Peyer's patch (tissue), 4 donors: ENCODE results near the gene POMT1. TPM values are rescaled to one million over a fixed set of nuclear protein-coding genes. Genes with fewer than 3 reads are reported as not detected.
"Not testable (repeated sequence)": the region's sequence is repeated elsewhere in the genome, so short reads cannot be mapped to it uniquely, and the experiment has no call there.

Source experiments
- DNase-seq, 3 donors: peaks; one replicate each; pipeline ENCODE4 v3.0.0-alpha.2; 2017 to 2019
- H3K27ac ChIP-seq, 4 donors: fragments of 200-600 bp; sonication (generic); one replicate each; pipeline ENCODE4 v1.5.1; 2016 to 2019
- H3K27me3 ChIP-seq, 2 donors: fragments of 200-600 bp; sonication (generic); one replicate each; pipeline ENCODE4 v1.5.1; 2019
- H3K36me3 ChIP-seq, 3 donors: fragments of 200-600 bp; sonication (generic); one replicate each; pipeline ENCODE4 v1.5.1; 2016 to 2019
- H3K4me1 ChIP-seq, 4 donors: fragments of 200-600 bp; sonication (generic); one replicate each; pipeline ENCODE4 v1.5.1; 2016 to 2019
- H3K4me3 ChIP-seq, 4 donors: fragments of 200-600 bp; sonication (generic); 1 replicate in 3 of 4; 2 replicates in 1 of 4; pipeline ENCODE4 v1.5.1; 2016 to 2019; ENCODE audit warnings: mild to moderate bottlenecking in 1 of 4
- H3K9me3 ChIP-seq, 4 donors: fragments of 200-600 bp; sonication (generic); one replicate each; pipeline ENCODE4 v1.5.1; 2016 to 2019; ENCODE audit warnings: mild to moderate bottlenecking in 1 of 4
- CTCF ChIP-seq, 6 experiments: fragments of 450-650 bp in 4 of 6; fragments of 200-600 bp in 2 of 6; sonication (generic) in 1 of 6; IDR thresholded peaks; one replicate each; pipeline ENCODE4 v1.5.1; 2017 to 2019; ENCODE audit warnings: antibody characterized with exemption in 6 of 6, mild to moderate bottlenecking in 3 of 6, moderate library complexity in 1 of 6
- POLR2A ChIP-seq, 2 donors: fragments of 450-650 bp; IDR thresholded peaks; one replicate each; pipeline ENCODE4 v1.5.1; 2017; ENCODE audit warnings: antibody characterized with exemption in 2 of 2, mild to moderate bottlenecking in 2 of 2, moderate library complexity in 2 of 2
- total RNA-seq, 4 donors: library from RNA; depleted of rRNA; stranded (reverse); fragments of >200 nt; gene quantifications; one replicate each; pipeline ENCODE4 v1.1.0, GENCODE V29; 2016

The POMT1 gene
- total RNA-seq: 10 to 100 TPM; 37.1 to 94.8 (median 46.1) TPM

- Histone ChIP-seq H3K27ac (peak within 1 kb of the TSS; percentile 39 to 82 (median 72)), H3K36me3 (peaks cover 0 to 21% (median 0%) of the 10 kb centered on the region in 3 donors), H3K27me3 (no peaks in the 10 kb centered on the region), H3K9me3 (no peaks in the 10 kb centered on the region), H3K4me3 (peak within 1 kb of the TSS; percentile 73 to 92 (median 84)), H3K4me1 (peaks cover 0 to 29% (median 2%) of the 10 kb centered on the region in 4 donors)
- peak in 1 of 2 donors; percentile 57 for TF ChIP-seq POLR2A (IDR thresholded peaks at IDR 0.05)
- peak in 2 of 6 experiments; percentile 3 for TF ChIP-seq CTCF (IDR thresholded peaks at IDR 0.05)
- peak; percentile 82 to 93 (median 90) for DNase-seq
Observed at GRCh38 chr9:131502781-131503625, at the start of gene POMT1. POMT1 (plus strand) TSS chr9:131502918; CDS start chr9:131504219, 1,301 bp downstream.

- Histone ChIP-seq H3K27ac (no peak overlapping the region), H3K4me1 (no peaks in the 10 kb centered on the region), H3K27me3 (no peaks in the 10 kb centered on the region), H3K9me3 (no peaks in the 10 kb centered on the region), H3K36me3 (peaks cover 0 to 85% (median 2%) of the 10 kb centered on the region in 3 donors), H3K4me3 (no peak overlapping the region)
- peak in 1 of 3 donors; percentile 9 for DNase-seq
- no peak for TF ChIP-seq POLR2A (IDR thresholded peaks at IDR 0.05)
- no peak for TF ChIP-seq CTCF (IDR thresholded peaks at IDR 0.05)
Observed at GRCh38 chr9:131454028-131454427, 48.7 kb upstream of the POMT1 start.

- peaks cover 0 to 88% (median 6%) of the 10 kb centered on the region in 3 donors for H3K36me3 ChIP-seq
- H3K4me1 ChIP-seq, H3K4me3 ChIP-seq, H3K27ac ChIP-seq, H3K27me3 ChIP-seq, H3K9me3 ChIP-seq: not testable (repeated sequence)
- DNase-seq: peak in 1 of 3 donors; percentile 34
Observed at GRCh38 chr9:131455655-131456054, 47.1 kb upstream of the POMT1 start.

GRCh38 chr9:131457746-131458145, 45.0 kb upstream of the POMT1 start:
- Histone ChIP-seq H3K36me3 (peaks cover 0 to 91% (median 6%) of the 10 kb centered on the region in 3 donors), H3K9me3 (no peaks in the 10 kb centered on the region), H3K4me1 (no peaks in the 10 kb centered on the region), H3K27me3 (no peaks in the 10 kb centered on the region), H3K4me3 (no peak overlapping the region), H3K27ac (no peak overlapping the region)
- TF ChIP-seq CTCF (IDR thresholded peaks at IDR 0.05): no peak
- TF ChIP-seq POLR2A (IDR thresholded peaks at IDR 0.05): no peak
- DNase-seq: peak in 1 of 3 donors; percentile 25

- peak in 1 of 3 donors; percentile 29 for DNase-seq
- no peak overlapping the region for H3K27ac ChIP-seq
- H3K36me3 ChIP-seq: peaks cover 0 to 87% (median 6%) of the 10 kb centered on the region in 3 donors
- H3K9me3 ChIP-seq: no peaks in the 10 kb centered on the region
- TF ChIP-seq CTCF (IDR thresholded peaks at IDR 0.05): no peak
- TF ChIP-seq POLR2A (IDR thresholded peaks at IDR 0.05): no peak
- H3K4me3 ChIP-seq: no peak overlapping the region
- no peaks in the 10 kb centered on the region for H3K27me3 ChIP-seq
- no peaks in the 10 kb centered on the region for H3K4me1 ChIP-seq
Observed at GRCh38 chr9:131459056-131459455, 43.7 kb upstream of the POMT1 start.

GRCh38 chr9:131461166-131461565, 41.6 kb upstream of the POMT1 start:
- Histone ChIP-seq H3K4me3 (no peak overlapping the region), H3K27me3 (no peaks in the 10 kb centered on the region), H3K36me3 (peaks cover 0 to 87% (median 6%) of the 10 kb centered on the region in 3 donors), H3K4me1 (no peaks in the 10 kb centered on the region), H3K27ac (no peak overlapping the region), H3K9me3 (no peaks in the 10 kb centered on the region)
- TF ChIP-seq CTCF (IDR thresholded peaks at IDR 0.05) (no peak), POLR2A (IDR thresholded peaks at IDR 0.05) (no peak)
- DNase-seq: peak in 1 of 3 donors; percentile 18
